Measurements from ENCODE around the gene TBC1D26.
"Not testable (repeated sequence)": the region's sequence is repeated elsewhere in the genome, so short reads cannot be mapped to it uniquely, and the experiment has no call there.

TBC1D26 gene

GRCh38 chr17:15779119-15779518 lies 47.0 kb downstream of the TBC1D26 start:
- ChIA-PET POLR2A (no interaction called here), CTCF (no interaction called here)
- no peak for DNase-seq (ENCODE audit: extremely low spot score)
- no peak for TF ChIP-seq CTCF (IDR thresholded peaks at IDR 0.05; ENCODE audit: control extremely low read depth, extremely low read depth, low read depth, missing control alignments)

GRCh38 chr17:15780188-15780587 lies 48.1 kb downstream of the TBC1D26 start:
- ChIA-PET POLR2A (no interaction called here), CTCF (no interaction called here)
- DNase-seq (ENCODE audit: extremely low spot score): no peak
- TF ChIP-seq CTCF (IDR thresholded peaks at IDR 0.05; ENCODE audit: control extremely low read depth, extremely low read depth, low read depth, missing control alignments): no peak

GRCh38 chr17:15782866-15783265 lies 50.8 kb downstream of the TBC1D26 start:
- CTCF ChIA-PET: no interaction called here
- no peak for TF ChIP-seq CTCF (IDR thresholded peaks at IDR 0.05; ENCODE audit: control extremely low read depth, extremely low read depth, low read depth, missing control alignments)
- DNase-seq (ENCODE audit: extremely low spot score): no peak
- POLR2A ChIA-PET: no interaction called here

DNA sequence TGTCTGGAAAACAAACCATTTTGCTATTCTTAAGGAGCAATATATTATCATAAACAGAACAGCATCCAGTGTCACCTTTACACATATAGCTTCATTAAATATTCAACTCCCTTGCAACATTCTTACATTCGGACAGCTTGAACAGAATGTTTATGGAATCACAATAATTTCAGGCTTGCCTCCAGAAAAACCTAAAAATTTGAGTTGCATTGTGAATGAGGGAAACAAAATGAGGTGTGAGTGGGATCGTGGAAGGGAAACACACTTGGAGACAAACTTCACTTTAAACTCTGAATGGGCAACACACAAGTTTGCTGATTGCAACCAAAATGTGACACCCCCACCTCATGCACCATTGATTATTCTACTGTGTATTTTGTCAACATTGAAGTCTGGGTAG lies 51.4 kb downstream of the TBC1D26 start:
- POLR2A ChIA-PET: no interaction called here
- CTCF ChIA-PET: no interaction called here
- TF ChIP-seq CTCF (IDR thresholded peaks at IDR 0.05; ENCODE audit: control extremely low read depth, extremely low read depth, low read depth, missing control alignments): no peak
- DNase-seq (ENCODE audit: extremely low spot score): no peak

GRCh38 chr17:15784351-15784750 lies 52.3 kb downstream of the TBC1D26 start:
- CTCF ChIA-PET; POLR2A ChIA-PET; DNase-seq (ENCODE audit: extremely low spot score): not testable (repeated sequence)

GRCh38 chr17:15787363-15788075 lies 55.4 kb downstream of the TBC1D26 start:
- CTCF ChIA-PET; POLR2A ChIA-PET; DNase-seq (ENCODE audit: extremely low spot score): not testable (repeated sequence)

GRCh38 chr17:15788365-15788764 lies 56.3 kb downstream of the TBC1D26 start:
- DNase-seq (ENCODE audit: extremely low spot score); POLR2A ChIA-PET; CTCF ChIA-PET: not testable (repeated sequence)

All from GM10248 (cell line).